Thymus (tissue), 11 donors: Measurements from ENCODE around the gene RPS16. TPM values are rescaled to one million over a fixed set of nuclear protein-coding genes. Genes with fewer than 3 reads are reported as not detected.
A peak's percentile ranks its signal among the peaks of the same experiment; 100 is the strongest.

Experiments
- DNase-seq, 9 donors: peaks; one replicate each; pipeline ENCODE4 v3.0.0-alpha.2; 2013; ENCODE audit warnings: low spot score in 9 of 9, low read depth in 6 of 9, missing footprints in 1 of 9
- H3K27ac ChIP-seq, 2 donors: one replicate each; pipeline ENCODE4 v1.5.1; 2013; ENCODE audit warnings: control low read depth in 1 of 2, low read depth in 1 of 2, low read length in 1 of 2, mild to moderate bottlenecking in 1 of 2, moderate library complexity in 1 of 2
- H3K27me3 ChIP-seq, 2 donors: one replicate each; pipeline ENCODE4 v1.5.1; 2013; ENCODE audit warnings: low read length in 1 of 2; ENCODE audit not compliant: control insufficient read depth in 2 of 2, insufficient read depth in 1 of 2
- H3K36me3 ChIP-seq, 2 donors: one replicate each; pipeline ENCODE4 v1.5.1; 2013; ENCODE audit warnings: low read length in 1 of 2, mild to moderate bottlenecking in 1 of 2, moderate library complexity in 1 of 2; ENCODE audit not compliant: control insufficient read depth in 2 of 2, insufficient read depth in 2 of 2
- H3K4me1 ChIP-seq, 2 donors: one replicate each; pipeline ENCODE4 v1.5.1; 2013; ENCODE audit warnings: low read length in 2 of 2; ENCODE audit not compliant: control insufficient read depth in 2 of 2, insufficient read depth in 2 of 2
- H3K4me3 ChIP-seq, 2 donors: one replicate each; pipeline ENCODE4 v1.5.1; 2013; ENCODE audit warnings: low read length in 2 of 2, control low read depth in 1 of 2, mild to moderate bottlenecking in 1 of 2
- H3K9me3 ChIP-seq, 2 donors: one replicate each; pipeline ENCODE4 v1.5.1; 2013; ENCODE audit warnings: low read length in 1 of 2, mild to moderate bottlenecking in 1 of 2; ENCODE audit not compliant: control insufficient read depth in 2 of 2, insufficient read depth in 1 of 2
- WGBS: extraction: QIAGEN DNeasy Blood & Tissue Kit; methylation state at CpG from one replicate; pipeline ENCODE4 v1.1.7; 2013; 5-methylcytosine and 5-hydroxymethylcytosine counted together
- polyA plus RNA-seq: library from polyadenylated mRNA; stranded (reverse); fragments of 200-250 nt; gene quantifications from one replicate; pipeline ENCODE4 v1.2.3, GENCODE V29; 2013
- total RNA-seq: library from RNA; stranded (reverse); fragments of 120-200 nt; gene quantifications from one replicate; pipeline ENCODE4 v1.2.4, GENCODE V29; 2013
- donor health status: healthy.

The RPS16 gene
- total and polyA plus RNA-seq, 2 donors, result 788 to 3,143 TPM

DNA sequence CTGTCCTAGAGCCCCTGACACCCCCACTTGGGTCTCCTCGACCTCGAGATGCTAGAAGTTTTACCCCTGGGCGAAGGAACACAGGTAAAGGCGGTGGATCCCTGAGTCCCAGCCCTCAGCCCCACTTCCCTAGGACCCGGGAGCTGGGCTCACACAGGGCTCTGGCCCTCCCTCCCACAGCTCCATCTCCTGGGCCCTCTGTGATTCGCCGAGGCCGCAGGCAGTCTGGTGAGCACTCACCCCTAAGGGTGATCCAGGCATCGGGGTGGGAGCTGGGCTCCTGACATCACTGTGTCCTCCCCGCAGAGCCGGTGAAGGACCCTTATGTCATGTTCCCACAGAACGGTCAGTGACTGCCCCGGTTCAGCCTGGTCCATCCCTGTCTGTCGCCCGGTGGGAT lies 15.0 kb downstream of the RPS16 start:
- peaks cover 67 to 91% of the 10 kb centered on the region in 2 donors for H3K36me3 ChIP-seq
- DNase-seq, result no peak
- no peaks in the 10 kb centered on the region for H3K27me3 ChIP-seq
- 98% methylated on average over 15 of the region's 15 CpGs for WGBS
- no peak overlapping the region for H3K4me3 ChIP-seq
- H3K4me1 ChIP-seq, result no peaks in the 10 kb centered on the region
- H3K9me3 ChIP-seq, result no peaks in the 10 kb centered on the region
- H3K27ac ChIP-seq, result no peak overlapping the region

DNA sequence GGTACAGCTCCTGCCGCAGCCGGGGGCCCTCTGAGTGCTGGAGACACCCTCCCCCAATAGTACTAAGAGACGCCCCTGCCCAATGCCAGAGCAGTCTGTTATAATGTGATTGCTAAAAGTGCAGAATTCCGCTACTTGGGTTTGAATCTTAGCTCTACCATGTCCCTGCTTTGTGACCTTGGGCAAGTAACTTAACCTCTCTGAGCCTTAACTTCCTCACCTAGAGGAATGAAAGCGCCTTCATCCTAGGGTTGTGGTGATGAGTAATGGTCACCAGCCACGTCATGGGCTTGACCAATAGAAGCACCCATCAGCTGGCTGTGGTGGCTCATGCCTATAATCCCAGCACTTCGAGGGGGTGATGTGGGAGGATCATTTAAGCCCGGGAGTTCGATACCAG lies 16.7 kb downstream of the RPS16 start:
- no peak for DNase-seq
- H3K27ac ChIP-seq, result no peak overlapping the region
- 82% methylated on average over 9 of the region's 9 CpGs for WGBS
- H3K9me3 ChIP-seq, result no peaks in the 10 kb centered on the region
- peaks cover 3 to 11% of the 10 kb centered on the region in 2 donors for H3K4me1 ChIP-seq
- H3K36me3 ChIP-seq, result peaks cover 57 to 83% of the 10 kb centered on the region in 2 donors
- H3K4me3 ChIP-seq, result no peak overlapping the region
- no peaks in the 10 kb centered on the region for H3K27me3 ChIP-seq

DNA sequence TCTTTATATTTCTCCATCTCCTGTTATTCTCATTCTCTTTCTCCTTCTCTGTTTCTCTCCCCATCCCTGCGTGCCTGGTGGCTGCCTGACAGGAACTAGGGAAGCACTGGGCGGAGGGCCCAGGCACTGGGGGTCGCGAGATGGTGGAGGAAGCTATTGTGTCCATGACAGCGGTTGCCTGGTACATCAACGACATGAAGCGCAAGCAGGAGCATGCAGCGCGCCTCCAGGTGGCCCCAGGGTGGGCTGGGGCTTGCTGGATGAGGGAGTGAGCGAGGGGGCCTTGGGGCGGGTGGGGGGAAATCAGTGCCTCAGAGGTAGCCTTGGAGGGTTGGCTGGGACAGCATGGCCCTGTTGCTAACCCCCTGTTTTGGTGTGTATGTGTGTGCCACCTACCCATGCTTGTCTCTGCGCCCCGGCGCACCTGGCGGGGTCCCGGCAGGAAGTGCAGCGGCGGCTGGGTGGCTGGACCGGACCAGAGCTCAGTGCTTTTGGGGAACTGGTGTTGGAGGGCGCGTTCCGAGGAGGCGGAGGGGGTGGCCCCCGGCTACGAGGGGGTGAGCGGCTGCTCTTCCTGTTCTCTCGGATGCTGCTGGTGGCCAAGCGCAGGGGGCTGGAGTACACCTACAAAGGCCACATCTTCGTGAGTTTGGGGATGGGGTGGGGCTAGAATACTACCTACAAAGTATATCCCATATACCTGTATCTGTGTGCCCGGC lies 18.1 kb downstream of the RPS16 start:
- no peaks in the 10 kb centered on the region for H3K27me3 ChIP-seq
- H3K4me1 ChIP-seq, result peaks cover 4 to 17% of the 10 kb centered on the region in 2 donors
- peak overlapping the region in 1 of 2 donors; percentile 27 for H3K27ac ChIP-seq
- 86% methylated on average over 30 of the region's 30 CpGs for WGBS
- no peaks in the 10 kb centered on the region for H3K9me3 ChIP-seq
- H3K4me3 ChIP-seq, result no peak overlapping the region
- peaks cover 45 to 70% of the 10 kb centered on the region in 2 donors for H3K36me3 ChIP-seq
- no peak for DNase-seq

DNA sequence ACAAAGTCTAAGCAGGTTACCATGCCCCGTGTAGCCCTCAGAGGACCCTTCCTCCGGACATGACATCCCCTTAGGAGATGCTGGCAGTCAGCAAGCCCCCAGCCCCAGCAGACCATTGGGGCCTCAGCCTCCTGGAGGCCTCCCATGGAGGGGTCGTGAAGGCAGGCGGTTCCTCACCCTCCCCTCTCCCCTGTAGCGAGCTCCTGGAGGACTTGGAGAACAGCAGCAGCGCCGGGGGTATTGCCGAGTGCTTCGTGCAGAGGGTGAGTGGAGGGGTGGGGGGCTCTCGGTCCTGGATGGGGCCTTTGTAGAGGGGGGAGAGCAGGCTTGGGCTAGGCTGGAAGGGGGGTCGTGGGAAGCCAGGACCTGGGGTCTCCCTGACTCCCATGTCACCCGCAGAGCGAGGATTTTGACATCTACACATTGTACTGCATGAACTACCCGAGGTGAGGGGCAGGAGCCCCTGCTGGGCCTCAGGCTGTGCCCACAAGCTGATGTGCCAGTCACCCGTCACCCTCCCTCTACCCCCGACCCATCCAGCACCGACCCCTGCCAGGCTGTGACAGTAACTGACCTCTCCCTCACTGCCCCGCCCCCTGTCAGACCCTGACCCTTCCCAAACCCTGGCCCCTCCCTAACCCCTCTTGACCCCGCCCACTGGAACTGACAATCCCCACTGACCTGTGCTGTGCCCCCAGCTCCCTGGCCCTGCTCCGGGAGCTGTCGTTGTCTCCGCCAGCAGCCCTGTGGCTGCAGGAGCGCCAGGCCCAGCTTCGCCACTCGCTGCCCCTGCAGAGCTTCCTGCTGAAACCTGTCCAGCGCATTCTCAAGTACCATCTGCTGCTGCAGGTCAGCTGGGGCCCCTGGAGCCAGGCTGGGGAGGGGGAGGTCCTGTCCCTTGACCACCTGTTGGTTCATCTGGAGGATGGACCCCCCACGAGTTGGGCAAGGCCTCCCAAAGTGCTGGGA lies 19.3 kb downstream of the RPS16 start:
- WGBS, result 94% methylated on average over 27 of the region's 27 CpGs
- Histone ChIP-seq H3K27ac (no peak overlapping the region), H3K4me3 (no peak overlapping the region), H3K36me3 (peaks cover 38 to 59% of the 10 kb centered on the region in 2 donors), H3K27me3 (no peaks in the 10 kb centered on the region), H3K9me3 (no peaks in the 10 kb centered on the region), H3K4me1 (peaks cover 4 to 18% of the 10 kb centered on the region in 2 donors)
- DNase-seq, result no peak

DNA sequence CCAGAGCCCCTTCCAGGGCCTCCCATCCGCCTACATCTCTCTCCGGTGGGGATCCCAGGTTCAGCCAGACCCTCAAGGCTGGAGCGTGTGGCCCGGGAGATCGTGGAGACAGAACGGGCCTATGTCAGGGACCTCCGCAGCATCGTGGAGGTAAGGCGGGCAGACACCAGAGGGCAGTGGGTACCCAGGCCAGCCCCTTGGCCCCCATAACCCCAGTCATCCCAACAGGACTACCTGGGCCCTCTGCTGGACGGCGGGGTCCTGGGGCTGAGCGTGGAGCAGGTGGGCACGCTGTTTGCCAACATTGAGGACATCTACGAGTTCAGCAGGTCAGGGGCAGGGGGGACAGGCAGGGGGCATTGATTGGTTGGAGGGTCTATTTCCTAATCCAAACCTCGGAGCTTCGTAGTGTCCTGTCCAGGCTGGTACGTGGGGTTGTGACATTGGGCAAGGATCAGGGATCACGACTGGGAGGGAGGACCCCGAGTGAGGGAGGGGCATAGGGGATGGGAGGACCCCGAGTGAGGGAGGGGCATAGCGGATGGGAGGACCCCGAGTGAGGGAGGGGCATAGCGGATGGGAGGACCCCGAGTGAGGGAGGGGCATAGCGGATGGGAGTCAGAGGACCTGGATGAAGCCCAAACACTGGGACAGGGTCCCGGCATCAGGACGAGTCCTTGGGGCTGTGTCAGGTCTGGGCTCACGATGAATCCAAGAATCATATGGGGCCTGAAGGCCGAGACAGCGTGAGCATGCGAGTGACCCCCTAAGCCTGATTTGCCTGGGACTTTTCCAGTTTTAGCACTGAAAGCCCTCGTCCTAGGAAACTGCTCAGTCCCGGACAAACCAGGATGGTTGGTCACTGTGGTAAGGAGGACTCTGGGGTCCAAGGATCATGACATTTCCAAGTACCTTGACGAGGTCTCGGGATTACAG lies 20.4 kb downstream of the RPS16 start:
- Histone ChIP-seq H3K27me3 (no peaks in the 10 kb centered on the region), H3K9me3 (no peaks in the 10 kb centered on the region), H3K27ac (no peak overlapping the region), H3K4me3 (no peak overlapping the region), H3K36me3 (peaks cover 29 to 49% of the 10 kb centered on the region in 2 donors), H3K4me1 (peaks cover 13 to 29% of the 10 kb centered on the region in 2 donors)
- no peak for DNase-seq
- WGBS, result 97% methylated on average over 35 of the region's 35 CpGs

DNA sequence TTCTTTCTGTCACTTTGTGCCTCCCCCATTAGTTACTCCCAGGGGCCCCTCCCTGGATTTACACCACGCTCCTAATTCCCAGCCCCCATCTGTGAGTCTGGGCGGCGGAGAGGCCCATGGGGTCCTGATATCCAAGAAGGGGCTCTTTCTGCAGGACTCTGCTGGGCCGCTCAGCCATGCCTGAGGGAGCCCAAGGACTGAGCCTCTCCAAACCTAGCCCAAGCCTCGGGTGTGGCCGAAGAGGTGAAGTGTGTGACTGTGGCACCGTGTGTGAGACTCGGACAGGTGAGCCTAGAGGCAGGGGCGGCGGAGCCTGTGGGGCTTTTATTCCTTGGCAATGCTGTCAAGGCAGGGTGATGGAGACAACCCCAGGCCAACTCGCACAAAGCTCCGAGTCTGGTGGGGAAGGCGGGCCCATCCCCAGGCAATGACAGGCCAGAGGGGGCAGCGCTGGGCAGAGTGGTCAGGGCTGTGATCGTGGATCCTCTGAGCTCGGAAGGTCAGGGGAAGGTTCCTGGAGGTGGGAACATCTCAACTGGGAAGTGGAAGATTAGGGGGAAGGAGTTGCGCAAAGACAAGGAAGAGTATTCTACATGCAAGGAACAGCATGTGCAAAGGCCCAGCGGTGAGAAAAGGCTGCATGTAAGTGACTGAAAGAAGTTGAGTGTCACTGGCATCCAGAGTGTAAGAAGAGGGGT lies 21.7 kb downstream of the RPS16 start:
- Histone ChIP-seq H3K4me1 (peaks cover 13 to 40% of the 10 kb centered on the region in 2 donors), H3K9me3 (no peaks in the 10 kb centered on the region), H3K27me3 (no peaks in the 10 kb centered on the region), H3K36me3 (peaks cover 27 to 41% of the 10 kb centered on the region in 2 donors), H3K27ac (peak overlapping the region; percentile 62 to 97), H3K4me3 (peak overlapping the region; percentile 73 to 99)
- WGBS, result 81% methylated on average over 18 of the region's 18 CpGs
- no peak for DNase-seq

DNA sequence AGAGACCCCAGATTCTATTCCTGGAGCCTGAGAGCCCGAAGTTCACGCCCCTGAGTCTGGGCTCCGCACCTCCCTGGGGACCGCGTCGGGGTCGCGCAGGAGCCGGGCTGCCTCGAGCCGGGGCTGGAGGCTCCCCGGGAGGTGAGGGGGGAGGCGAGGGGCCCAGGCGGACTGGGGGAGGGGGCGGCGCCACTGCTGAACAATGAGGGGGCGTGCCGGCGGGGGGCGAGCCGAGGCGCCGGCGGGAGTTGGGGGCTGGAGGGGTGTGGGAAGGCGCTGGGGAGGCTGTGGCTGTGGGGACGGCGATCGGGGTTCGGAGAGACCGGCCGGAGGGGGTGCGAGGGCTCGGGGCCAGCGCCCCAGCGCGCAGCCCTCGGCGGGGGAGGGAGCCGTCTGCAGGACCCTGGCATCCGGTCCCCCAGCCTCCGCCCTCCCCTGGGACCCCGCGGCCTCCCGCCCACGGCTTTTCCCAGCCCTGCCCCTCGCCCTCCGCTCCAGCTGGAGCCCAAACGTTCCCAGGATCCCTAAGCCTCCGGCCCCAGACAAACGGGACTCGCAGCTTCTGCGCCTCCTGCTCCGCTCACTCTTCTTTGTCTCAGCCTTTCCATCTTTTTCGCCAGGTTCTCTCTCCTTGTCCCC lies 22.4 kb downstream of the RPS16 start:
- peak overlapping the region; percentile 89 to 97 for H3K27ac ChIP-seq
- H3K4me1 ChIP-seq, result peaks cover 18 to 47% of the 10 kb centered on the region in 2 donors
- peak in 1 of 9 donors; percentile 72 for DNase-seq
- no peaks in the 10 kb centered on the region for H3K27me3 ChIP-seq
- peak overlapping the region; percentile 73 to 99 for H3K4me3 ChIP-seq
- H3K9me3 ChIP-seq, result no peaks in the 10 kb centered on the region
- H3K36me3 ChIP-seq, result peaks cover 26 to 40% of the 10 kb centered on the region in 2 donors
- WGBS, result 3% methylated on average over 54 of the region's 54 CpGs

DNA sequence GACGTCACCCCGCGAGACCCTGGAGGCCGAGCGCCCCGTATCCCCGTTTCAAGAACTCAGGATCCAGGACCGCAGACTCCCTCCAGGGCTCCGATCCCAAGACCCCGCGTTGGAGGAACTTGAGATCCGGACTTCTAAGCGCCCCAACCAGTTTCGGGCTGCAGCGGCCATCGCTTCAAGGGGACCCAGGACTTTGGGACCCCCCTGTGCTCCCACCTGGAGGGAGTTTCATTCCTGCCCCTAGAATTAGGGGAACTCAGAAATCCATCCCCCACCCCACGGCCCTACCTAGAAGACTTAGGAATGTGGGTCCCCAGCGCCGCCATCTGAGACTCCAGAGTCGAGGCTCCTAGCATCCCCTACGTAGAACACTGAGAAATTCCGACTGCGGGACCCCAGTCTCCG lies 22.9 kb downstream of the RPS16 start:
- peak overlapping the region; percentile 73 to 99 for H3K4me3 ChIP-seq
- H3K27ac ChIP-seq, result peak overlapping the region; percentile 89 to 97
- H3K9me3 ChIP-seq, result no peaks in the 10 kb centered on the region
- H3K27me3 ChIP-seq, result no peaks in the 10 kb centered on the region
- peak in 1 of 9 donors; percentile 71 for DNase-seq
- peaks cover 22 to 52% of the 10 kb centered on the region in 2 donors for H3K4me1 ChIP-seq
- 0% methylated on average over 24 of the region's 24 CpGs for WGBS
- H3K36me3 ChIP-seq, result peaks cover 28 to 42% of the 10 kb centered on the region in 2 donors
